Nephron progenitor cell (in vitro differentiated cells): ENCODE results near the gene ARHGAP11A.
A peak's percentile ranks its signal among the peaks of the same experiment; 100 is the strongest.

Source experiments
- DNase-seq: peaks from one replicate; pipeline ENCODE4 v3.0.0; 2021
- H3K27ac Mint-ChIP-seq: 2 replicates; pipeline ENCODE4 v1.8.0; 2021; ENCODE audit warnings: mild to moderate bottlenecking, moderate library complexity, mixed read lengths
- H3K27me3 Mint-ChIP-seq: 2 replicates; pipeline ENCODE4 v1.8.0; 2021; ENCODE audit warnings: mild to moderate bottlenecking, low read depth, mixed read lengths; ENCODE audit not compliant: poor library complexity
- H3K36me3 Mint-ChIP-seq: 2 replicates; pipeline ENCODE4 v1.8.0; 2021; ENCODE audit warnings: low read depth, mixed read lengths
- H3K4me1 Mint-ChIP-seq: 2 replicates; pipeline ENCODE4 v1.8.0; 2021; ENCODE audit warnings: mixed read lengths
- H3K4me3 Mint-ChIP-seq: 2 replicates; pipeline ENCODE4 v1.8.0; 2021; ENCODE audit warnings: mild to moderate bottlenecking, moderate library complexity, mixed read lengths
- H3K9me3 Mint-ChIP-seq: 2 replicates; pipeline ENCODE4 v1.8.0; 2021; ENCODE audit warnings: mild to moderate bottlenecking, moderate library complexity, mixed read lengths
- CTCF ChIP-seq: fragments of 200-600 bp; sonication (generic); IDR thresholded peaks from 2 replicates; pipeline ENCODE4 v1.5.0; 2021; ENCODE audit warnings: antibody characterized with exemption

ARHGAP11A gene

GRCh38 chr15:32664796-32665195 lies 49.5 kb downstream of the ARHGAP11A start:
- Mint-ChIP-seq H3K27me3 (no peaks in the 10 kb centered on the region), H3K27ac (no peak overlapping the region), H3K4me3 (no peak overlapping the region), H3K9me3 (no peaks in the 10 kb centered on the region), H3K36me3 (peaks cover 15% of the 10 kb centered on the region), H3K4me1 (peaks cover 23% of the 10 kb centered on the region)
- no peak for DNase-seq
- TF ChIP-seq CTCF = no peak

DNA sequence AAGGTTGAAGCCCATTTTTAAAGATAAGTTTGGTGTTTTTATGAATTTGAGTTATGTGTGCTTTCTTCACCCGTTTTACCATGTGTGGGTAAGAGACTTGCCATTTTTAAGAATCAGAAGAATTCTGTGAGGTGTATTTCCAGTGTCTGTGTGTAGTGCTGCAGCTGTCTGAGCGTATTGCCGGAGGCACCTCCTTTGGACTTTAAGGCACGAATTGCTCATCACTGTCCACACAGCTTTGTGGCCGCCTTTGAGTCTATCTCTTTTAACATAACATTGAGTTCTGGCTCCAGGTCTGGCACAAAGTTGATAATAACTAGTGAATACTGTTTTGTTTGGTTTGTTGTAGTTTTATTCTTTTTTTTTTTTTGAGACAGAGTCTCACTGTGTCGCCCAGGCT lies 52.0 kb downstream of the ARHGAP11A start:
- Mint-ChIP-seq H3K9me3 (no peaks in the 10 kb centered on the region), H3K27me3 (no peaks in the 10 kb centered on the region), H3K36me3 (peaks cover 15% of the 10 kb centered on the region), H3K4me3 (no peak overlapping the region), H3K4me1 (peaks cover 23% of the 10 kb centered on the region), H3K27ac (no peak overlapping the region)
- no peak for TF ChIP-seq CTCF
- DNase-seq = no peak

GRCh38 chr15:32668942-32669341 lies 53.6 kb downstream of the ARHGAP11A start:
- H3K4me3 Mint-ChIP-seq = no peak overlapping the region
- no peak for TF ChIP-seq CTCF

GRCh38 chr15:32669896-32670611 lies 54.8 kb downstream of the ARHGAP11A start:
- Mint-ChIP-seq H3K36me3 (peaks cover 25% of the 10 kb centered on the region), H3K27me3 (no peaks in the 10 kb centered on the region), H3K4me1 (peaks cover 16% of the 10 kb centered on the region), H3K9me3 (no peaks in the 10 kb centered on the region), H3K4me3 (no peak overlapping the region), H3K27ac (peak overlapping the region; percentile 28)
- no peak for DNase-seq
- no peak for TF ChIP-seq CTCF

More at GRCh38 chr15:32668942-32669341, 53.6 kb downstream of the ARHGAP11A start:
- Mint-ChIP-seq H3K9me3 (no peaks in the 10 kb centered on the region), H3K27ac (no peak overlapping the region), H3K27me3 (no peaks in the 10 kb centered on the region), H3K4me1 (peaks cover 16% of the 10 kb centered on the region), H3K36me3 (peaks cover 25% of the 10 kb centered on the region)
- DNase-seq = no peak

DNA sequence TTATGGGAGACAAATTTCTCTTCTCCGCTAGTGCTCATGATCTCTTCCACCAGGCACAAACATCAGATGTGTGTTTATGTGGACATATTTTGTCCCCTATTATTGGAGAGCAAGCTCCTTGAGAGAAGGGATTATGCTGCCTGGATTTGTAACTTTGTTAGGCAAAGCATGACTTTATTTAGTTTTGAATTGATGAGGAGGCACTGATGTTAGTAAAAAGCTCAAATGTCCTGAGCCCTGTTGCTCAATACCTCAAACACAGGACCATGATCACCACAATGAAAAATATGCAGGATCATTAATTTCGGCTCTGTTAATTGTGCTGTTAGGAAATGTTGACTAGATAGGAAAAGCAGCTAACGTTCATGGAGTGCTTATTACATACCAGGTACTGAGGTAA lies 55.3 kb downstream of the ARHGAP11A start:
- Mint-ChIP-seq H3K4me1 (peaks cover 16% of the 10 kb centered on the region), H3K27ac (no peak overlapping the region), H3K9me3 (no peaks in the 10 kb centered on the region), H3K4me3 (no peak overlapping the region), H3K36me3 (peaks cover 25% of the 10 kb centered on the region), H3K27me3 (no peaks in the 10 kb centered on the region)
- TF ChIP-seq CTCF = no peak
- no peak for DNase-seq
